SK-N-MC (cell line): Measurements from ENCODE around the gene TACC2.

ENCODE experiments used
- DNase-seq: peaks from one replicate; pipeline ENCODE4 v3.0.0-alpha.2; 2011; ENCODE audit warnings: low read depth, low spot score
- H3K27ac ChIP-seq: fragments of 200-600 bp; sonication (generic); 2 replicates; pipeline ENCODE4 v1.5.1; 2016; ENCODE audit warnings: mixed run types
- H3K36me3 ChIP-seq: fragments of 200-600 bp; sonication (generic); 2 replicates; pipeline ENCODE4 v1.6.1; 2017; ENCODE audit warnings: antibody characterized with exemption, low read length, mixed read lengths; ENCODE audit not compliant: insufficient read depth
- H3K4me3 ChIP-seq: fragments of 200-600 bp; sonication (generic); 2 replicates; pipeline ENCODE4 v1.5.1; 2016
- H3K9ac ChIP-seq: fragments of 200-600 bp; sonication (generic); 2 replicates; pipeline ENCODE4 v1.8.0; 2017; ENCODE audit warnings: mixed run types, mixed read lengths; ENCODE audit not compliant: insufficient read length
- H3K9me3 ChIP-seq: fragments of 200-600 bp; sonication (generic); 2 replicates; pipeline ENCODE4 v1.6.1; 2017; ENCODE audit warnings: low read depth, mild to moderate bottlenecking, antibody characterized with exemption, low read length, moderate library complexity, mixed read lengths
- EZH2 ChIP-seq: fragments of 200-600 bp; sonication (generic); IDR thresholded peaks from one replicate; pipeline ENCODE4 v1.6.1; 2017; ENCODE audit warnings: antibody characterized with exemption
- FOXP2 ChIP-seq: optimal IDR thresholded peaks from 2 replicates; pipeline ENCODE3; 2011; ENCODE audit warnings: mild to moderate bottlenecking, moderate library complexity; ENCODE audit not compliant: insufficient read depth; ENCODE audit errors: extremely low read length, control extremely low read depth
- POLR2AphosphoS5 ChIP-seq: IDR thresholded peaks from 2 replicates; pipeline ENCODE4 v1.6.1; 2012; ENCODE audit warnings: mild to moderate bottlenecking, low read depth, low read length, borderline replicate concordance

The TACC2 gene

DNA sequence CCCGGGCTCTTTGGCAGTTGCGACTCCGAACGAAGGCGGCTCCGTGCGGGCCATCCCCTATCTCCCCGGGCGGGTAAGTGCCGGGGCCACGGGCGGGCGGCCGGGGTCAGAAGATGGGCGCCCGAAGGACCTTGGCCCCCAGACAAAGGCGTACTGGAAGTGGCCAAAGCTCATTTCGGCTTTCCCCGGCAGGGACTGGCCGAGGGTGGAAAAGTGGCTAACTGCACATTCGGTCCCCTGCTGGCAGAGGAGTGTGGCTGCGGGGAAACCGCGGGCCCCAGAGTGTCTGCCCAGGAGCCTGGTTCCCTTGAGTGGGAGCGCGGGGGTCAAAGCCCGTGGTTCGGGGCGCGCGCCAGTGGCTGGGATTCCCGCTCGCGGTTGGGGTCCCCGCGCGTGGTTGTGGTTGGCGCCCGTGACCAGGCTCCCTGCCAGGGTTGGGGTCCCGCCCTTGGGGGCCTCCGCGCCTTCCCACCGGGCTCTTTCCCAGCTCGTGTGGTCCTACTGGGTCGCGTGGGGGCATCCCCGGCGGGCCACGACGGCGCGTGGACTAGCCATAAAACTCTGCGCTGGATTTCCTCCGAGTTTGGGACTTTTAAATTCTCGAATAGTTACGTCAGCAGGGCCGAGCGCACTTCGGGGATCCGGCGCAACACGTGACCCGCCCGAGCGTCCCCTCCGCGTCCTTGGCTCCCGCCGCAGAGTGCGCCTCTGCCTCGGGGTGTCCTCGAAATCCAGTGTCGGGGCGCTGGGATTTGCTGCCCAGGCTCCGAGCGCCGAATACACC, 124.4 kb downstream of the TACC2 start:
- no peak for DNase-seq
- Histone ChIP-seq H3K27ac (no peak overlapping the region), H3K36me3 (no peaks in the 10 kb centered on the region), H3K4me3 (no peak overlapping the region), H3K9me3 (no peaks in the 10 kb centered on the region), H3K9ac (no peak overlapping the region)
- TF ChIP-seq FOXP2 (no peak), POLR2AphosphoS5 (no peak), EZH2 (no peak)

DNA sequence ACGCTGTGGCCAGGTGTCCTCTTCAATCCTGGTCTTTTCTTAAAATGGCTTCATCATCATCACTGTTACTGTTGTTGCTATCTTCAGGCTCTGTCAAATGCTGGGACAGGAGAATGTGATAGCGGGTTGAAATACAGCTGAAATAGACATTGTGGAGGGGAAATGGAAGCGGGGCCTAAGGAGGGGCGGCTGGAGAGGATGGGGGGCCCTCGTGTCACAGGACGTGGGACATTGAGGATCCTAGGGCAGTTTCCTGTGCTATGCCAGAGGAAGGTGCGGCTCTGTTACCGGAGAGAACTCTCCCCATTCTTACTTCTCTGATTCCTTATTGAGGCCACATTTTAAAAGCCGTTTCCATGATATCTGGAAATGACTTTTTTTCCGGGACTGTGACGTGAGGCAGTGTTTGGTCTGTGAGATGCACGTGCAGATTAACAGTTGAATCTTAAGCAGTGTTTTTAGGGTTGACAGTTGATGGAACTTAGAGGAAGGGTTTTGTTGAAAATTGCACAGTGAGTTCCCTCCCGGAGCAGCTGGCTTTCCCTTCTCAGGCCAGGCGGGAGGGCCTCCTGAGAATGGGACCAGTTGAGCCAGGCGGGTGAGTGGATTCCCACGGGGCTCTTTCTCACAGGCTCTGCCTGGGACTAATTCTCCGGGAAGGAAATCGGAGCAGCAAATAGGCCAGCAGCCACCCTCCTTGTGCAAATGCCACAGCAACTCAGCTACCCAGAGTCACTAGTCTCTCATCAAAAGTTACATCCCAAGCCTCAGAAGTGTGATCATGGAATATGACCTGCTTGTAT, 125.2 kb downstream of the TACC2 start:
- DNase-seq = no peak
- Histone ChIP-seq H3K9me3 (no peaks in the 10 kb centered on the region), H3K27ac (no peak overlapping the region), H3K9ac (no peak overlapping the region), H3K36me3 (no peaks in the 10 kb centered on the region), H3K4me3 (no peak overlapping the region)
- TF ChIP-seq EZH2 = no peak
- no peak for TF ChIP-seq FOXP2
- no peak for TF ChIP-seq POLR2AphosphoS5

DNA sequence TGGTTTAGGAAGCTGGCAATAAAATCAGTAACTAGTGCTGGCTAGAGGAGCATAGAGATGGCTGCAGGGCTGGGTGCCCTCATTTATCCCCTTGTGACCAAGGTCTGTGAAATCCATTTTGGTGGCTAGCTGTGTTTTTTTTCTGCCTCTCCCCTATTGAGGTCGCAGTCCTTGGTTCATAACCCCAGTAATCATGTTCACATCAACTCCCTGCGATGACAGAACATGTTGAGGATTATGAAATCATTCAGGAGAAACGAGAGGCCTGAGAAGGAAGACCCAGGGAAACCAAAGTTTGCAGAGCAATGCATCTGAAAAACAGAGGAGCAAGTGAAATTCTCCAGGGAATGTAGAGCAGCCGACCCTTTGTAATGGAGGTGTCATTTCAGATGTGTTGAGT, 126.9 kb downstream of the TACC2 start:
- DNase-seq = no peak
- no peaks in the 10 kb centered on the region for H3K9me3 ChIP-seq
- H3K4me3 ChIP-seq = no peak overlapping the region
- no peak overlapping the region for H3K27ac ChIP-seq
- no peak for TF ChIP-seq POLR2AphosphoS5
- TF ChIP-seq EZH2 = no peak
- no peak for TF ChIP-seq FOXP2
- H3K36me3 ChIP-seq = no peaks in the 10 kb centered on the region
- no peak overlapping the region for H3K9ac ChIP-seq

DNA sequence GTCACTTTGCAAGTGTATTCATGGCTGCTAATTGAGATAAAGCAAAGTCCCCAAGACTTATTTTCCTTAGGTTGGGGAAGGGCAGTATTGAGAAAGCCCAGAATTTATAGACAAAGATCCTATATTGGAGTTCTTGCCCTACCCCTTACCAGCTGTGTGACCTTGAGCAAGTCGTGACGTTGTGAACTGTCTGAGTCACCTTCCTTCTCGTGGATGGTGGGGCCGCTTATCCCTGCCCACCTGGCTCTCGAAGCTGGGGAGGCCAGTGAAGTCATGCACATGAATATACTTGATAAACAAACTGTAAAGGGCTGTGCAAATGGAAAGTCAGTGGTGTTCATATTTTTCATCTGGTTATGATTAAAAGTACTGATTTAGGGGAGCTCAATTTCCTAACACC, 127.4 kb downstream of the TACC2 start:
- H3K27ac ChIP-seq = no peak overlapping the region

DNA sequence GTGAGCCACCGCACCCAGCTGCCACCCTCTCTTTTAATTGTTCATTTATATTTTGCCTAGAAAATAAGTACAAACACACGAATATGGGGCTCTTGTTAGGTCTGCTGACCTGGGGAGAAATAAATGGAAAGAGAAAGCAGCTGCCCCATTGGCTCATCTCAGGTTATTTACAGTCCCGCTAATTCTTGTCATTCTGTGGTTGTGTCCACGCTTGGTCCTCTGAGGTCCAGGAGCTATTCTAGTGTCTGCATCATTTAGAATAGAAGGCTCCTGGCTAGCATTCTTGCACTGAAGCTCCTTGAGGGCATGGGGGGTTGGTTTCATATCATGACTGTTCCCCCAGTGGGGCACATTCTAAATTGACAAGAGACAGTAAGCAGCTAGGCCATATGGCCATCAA, 128.5 kb downstream of the TACC2 start:
- no peak for DNase-seq
- Histone ChIP-seq H3K9me3 (no peaks in the 10 kb centered on the region), H3K27ac (no peak overlapping the region), H3K4me3 (no peak overlapping the region), H3K36me3 (no peaks in the 10 kb centered on the region), H3K9ac (no peak overlapping the region)
- no peak for TF ChIP-seq POLR2AphosphoS5
- TF ChIP-seq FOXP2 = no peak
- no peak for TF ChIP-seq EZH2

More for the DNA sequence above, 127.4 kb downstream of the TACC2 start:
- Histone ChIP-seq H3K9me3 (no peaks in the 10 kb centered on the region), H3K4me3 (no peak overlapping the region), H3K9ac (no peak overlapping the region), H3K36me3 (no peaks in the 10 kb centered on the region)
- no peak for DNase-seq
- TF ChIP-seq POLR2AphosphoS5 (no peak), FOXP2 (no peak), EZH2 (no peak)

DNA sequence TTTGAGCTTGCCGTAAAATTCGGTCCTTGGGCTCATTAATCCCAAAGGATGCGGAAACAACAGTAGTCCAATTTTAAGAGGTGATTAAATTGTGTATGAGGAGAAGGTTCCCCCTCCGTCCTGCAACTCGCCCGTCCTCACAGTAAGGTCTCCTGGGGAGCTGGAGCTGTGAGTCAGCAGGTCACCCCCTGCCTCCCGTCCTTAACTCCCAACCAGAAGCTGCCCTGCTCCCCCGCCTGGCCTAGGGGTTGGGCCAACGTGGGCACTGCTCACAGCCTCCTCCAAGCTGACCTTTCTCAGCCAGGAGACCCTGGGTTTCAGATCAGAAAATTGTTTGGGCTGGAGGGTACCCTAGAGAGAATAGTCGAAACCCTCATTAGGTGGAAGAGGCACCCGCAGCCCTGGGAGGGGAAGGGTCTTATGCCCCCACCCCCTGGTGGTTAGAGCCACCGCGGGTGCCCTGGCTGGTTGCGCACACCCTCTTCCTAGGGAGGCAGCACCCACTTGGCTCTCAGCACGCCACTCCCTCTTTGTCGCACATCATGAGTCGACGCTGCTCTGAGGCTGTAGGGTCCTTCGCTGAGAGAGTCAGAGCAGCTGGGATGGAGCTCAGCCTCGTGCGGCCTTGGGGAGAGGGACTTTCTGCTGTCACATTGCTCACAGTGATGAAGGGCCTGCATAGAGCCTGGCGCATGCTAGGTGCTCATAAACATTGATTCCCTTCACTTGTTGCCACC, 131.2 kb downstream of the TACC2 start:
- Histone ChIP-seq H3K4me3 (no peak overlapping the region), H3K9ac (no peak overlapping the region), H3K36me3 (no peaks in the 10 kb centered on the region), H3K9me3 (no peaks in the 10 kb centered on the region), H3K27ac (no peak overlapping the region)
- TF ChIP-seq FOXP2 = no peak
- TF ChIP-seq EZH2 = no peak
- TF ChIP-seq POLR2AphosphoS5 = no peak
- DNase-seq = no peak

DNA sequence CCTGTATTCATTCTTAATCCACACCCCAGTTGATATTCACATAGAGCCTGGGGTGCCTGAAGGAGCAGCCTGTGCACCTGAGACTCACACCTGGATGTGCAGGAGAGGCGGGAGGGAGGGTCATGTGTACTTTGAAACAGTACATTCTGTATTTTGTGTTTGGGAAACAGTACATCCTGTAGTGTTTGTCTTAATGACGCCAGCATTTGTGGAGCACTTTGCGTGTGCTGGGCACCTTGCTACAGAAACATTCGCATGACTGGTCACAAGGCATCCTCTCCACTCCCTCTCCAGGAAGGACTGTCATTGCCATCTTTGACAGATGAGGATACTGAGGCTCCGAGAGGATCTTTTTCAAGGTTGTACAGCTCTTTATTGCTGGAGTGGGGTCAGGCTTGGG, 132.1 kb downstream of the TACC2 start:
- Histone ChIP-seq H3K36me3 (no peaks in the 10 kb centered on the region), H3K9ac (no peak overlapping the region), H3K4me3 (no peak overlapping the region), H3K27ac (no peak overlapping the region), H3K9me3 (no peaks in the 10 kb centered on the region)
- TF ChIP-seq POLR2AphosphoS5 (no peak), EZH2 (no peak), FOXP2 (no peak)
- DNase-seq = no peak

DNA sequence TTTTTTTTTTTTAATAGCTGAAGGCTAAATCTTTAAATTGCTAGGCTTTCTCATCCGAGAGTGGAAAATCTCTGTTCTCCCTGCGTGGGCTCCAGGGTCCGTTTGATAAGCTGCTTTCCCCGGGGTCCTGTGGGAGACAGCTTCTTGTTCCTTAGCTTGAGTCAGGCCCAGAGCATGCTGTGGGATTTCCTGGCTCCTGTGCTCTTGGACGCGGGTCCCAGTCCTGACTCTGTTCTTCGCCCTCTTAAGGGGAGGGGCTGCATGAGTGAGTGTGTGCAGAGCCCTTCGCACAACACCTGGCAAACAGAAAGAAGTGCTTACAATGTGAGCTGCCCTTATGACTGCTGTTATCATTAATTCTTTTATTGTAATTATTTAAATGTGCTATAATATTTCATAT, 133.5 kb downstream of the TACC2 start:
- no peaks in the 10 kb centered on the region for H3K9me3 ChIP-seq

More for the DNA sequence above, 133.5 kb downstream of the TACC2 start:
- Histone ChIP-seq H3K27ac (no peak overlapping the region), H3K9ac (no peak overlapping the region), H3K4me3 (no peak overlapping the region), H3K36me3 (no peaks in the 10 kb centered on the region)
- TF ChIP-seq POLR2AphosphoS5 (no peak), EZH2 (no peak), FOXP2 (no peak)
- DNase-seq = no peak
